ENCODE results near the gene RSPRY1.

DNA sequence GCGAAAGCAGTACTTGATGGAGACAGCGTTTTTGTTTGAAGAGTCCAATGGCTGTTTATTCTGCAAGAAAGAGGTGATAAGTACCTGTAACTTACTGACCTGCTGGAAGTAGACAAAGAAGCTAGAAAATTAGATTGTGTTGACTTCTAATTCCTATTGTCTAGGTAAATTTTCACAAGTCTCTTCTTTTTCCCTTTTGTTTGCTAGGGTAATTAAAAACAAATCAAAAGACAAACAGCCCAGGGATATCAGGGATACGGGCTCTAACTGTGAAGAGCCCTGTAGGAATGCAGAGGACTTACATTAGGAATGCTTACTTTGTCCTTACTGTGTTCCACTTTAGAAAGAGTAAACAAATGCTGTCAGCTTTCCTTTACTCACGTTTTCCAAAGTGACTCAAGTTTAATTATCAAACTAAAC lies 7.3 kb upstream of the RSPRY1 start:
- TF ChIP-seq EZH2 (IDR thresholded peaks at IDR 0.05; ENCODE audit: low read length, missing control alignments), result no peak
- TF ChIP-seq, protein P1, sequence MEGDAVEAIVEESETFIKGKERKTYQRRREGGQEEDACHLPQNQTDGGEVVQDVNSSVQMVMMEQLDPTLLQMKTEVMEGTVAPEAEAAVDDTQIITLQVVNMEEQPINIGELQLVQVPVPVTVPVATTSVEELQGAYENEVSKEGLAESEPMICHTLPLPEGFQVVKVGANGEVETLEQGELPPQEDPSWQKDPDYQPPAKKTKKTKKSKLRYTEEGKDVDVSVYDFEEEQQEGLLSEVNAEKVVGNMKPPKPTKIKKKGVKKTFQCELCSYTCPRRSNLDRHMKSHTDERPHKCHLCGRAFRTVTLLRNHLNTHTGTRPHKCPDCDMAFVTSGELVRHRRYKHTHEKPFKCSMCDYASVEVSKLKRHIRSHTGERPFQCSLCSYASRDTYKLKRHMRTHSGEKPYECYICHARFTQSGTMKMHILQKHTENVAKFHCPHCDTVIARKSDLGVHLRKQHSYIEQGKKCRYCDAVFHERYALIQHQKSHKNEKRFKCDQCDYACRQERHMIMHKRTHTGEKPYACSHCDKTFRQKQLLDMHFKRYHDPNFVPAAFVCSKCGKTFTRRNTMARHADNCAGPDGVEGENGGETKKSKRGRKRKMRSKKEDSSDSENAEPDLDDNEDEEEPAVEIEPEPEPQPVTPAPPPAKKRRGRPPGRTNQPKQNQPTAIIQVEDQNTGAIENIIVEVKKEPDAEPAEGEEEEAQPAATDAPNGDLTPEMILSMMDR (conservative IDR thresholded peaks at IDR 0.05 in 1 of 2, IDR thresholded peaks at IDR 0.05 in 1 of 2; ENCODE audit: low read depth in 1 of 2, low read length in 2 of 2), result no peak

Data from fibroblast of lung (primary cell).